Activated T-helper 1 cell treated with anti-CD3 and anti-CD28 coated beads, Interleukin-12 subunit alpha, Interleukin-12 subunit beta, Interleukin-2, Interleukin-4 antibody, amounts not matched to agents 30 ng/mL and 10 ng/mL and 1 ng/mL, durations not matched to agents 14 hours and 24 hours and 36 hours (primary cell): ENCODE results near the gene ELOVL3. TPM values are rescaled to one million over a fixed set of nuclear protein-coding genes. Genes with fewer than 3 reads are reported as not detected.

Experiments used
- DNase-seq: peaks from one replicate; pipeline ENCODE4 v3.0.0; 2021; ENCODE audit warnings: low spot score
- H3K27ac Mint-ChIP-seq: one replicate; pipeline ENCODE4 v1.8.0; 2021; ENCODE audit warnings: mild to moderate bottlenecking, mixed read lengths
- H3K27me3 Mint-ChIP-seq: one replicate; pipeline ENCODE4 v1.8.0; 2022; ENCODE audit warnings: mild to moderate bottlenecking, moderate library complexity, mixed read lengths; ENCODE audit not compliant: insufficient read depth
- H3K36me3 Mint-ChIP-seq: one replicate; pipeline ENCODE4 v1.8.0; 2021; ENCODE audit warnings: low read depth, mixed read lengths
- H3K4me1 Mint-ChIP-seq: one replicate; pipeline ENCODE4 v1.8.0; 2021; ENCODE audit warnings: low read depth, mixed read lengths
- H3K4me3 Mint-ChIP-seq: one replicate; pipeline ENCODE4 v1.8.0; 2021; ENCODE audit warnings: mild to moderate bottlenecking, moderate library complexity, mixed read lengths
- H3K9me3 Mint-ChIP-seq: one replicate; pipeline ENCODE4 v1.8.0; 2021; ENCODE audit warnings: mixed read lengths
- intact Hi-C: fragments of 100-400 bp; cut with micrococcal nuclease; formaldehyde crosslinking; loops from one replicate; pipeline ENCODE4 v1.15.1; 2024
- total RNA-seq: library from RNA; stranded (reverse); gene quantifications from 2 replicates; pipeline ENCODE4 v1.2.3, GENCODE V29; 2022

The ELOVL3 gene
- total RNA-seq, 1 donor from 2014 or later: 0.18 TPM

DNA sequence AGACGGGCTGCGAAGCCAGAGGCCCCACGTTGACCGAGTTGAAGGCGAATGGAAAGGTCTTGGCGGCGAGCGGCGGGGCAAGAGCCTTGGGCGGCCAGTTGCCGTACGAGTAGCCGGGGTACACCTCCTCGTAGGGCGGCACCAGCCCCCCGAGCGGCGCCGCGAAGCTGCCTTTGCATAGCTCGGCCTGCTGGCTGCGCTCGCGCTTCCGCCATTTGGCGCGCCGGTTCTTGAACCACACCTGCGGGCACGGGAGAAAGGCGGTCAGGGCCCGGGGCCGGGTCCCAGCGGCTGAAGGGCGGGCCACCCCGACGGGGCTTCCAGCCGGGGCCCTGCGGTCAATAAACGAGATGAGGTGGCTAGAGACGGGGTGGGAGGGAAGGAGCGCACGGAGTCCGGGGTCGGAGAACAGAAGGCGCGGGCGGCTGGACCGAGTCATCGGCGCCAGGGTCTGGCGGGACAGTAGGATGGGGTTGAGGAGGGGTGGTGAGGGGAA lies 4.8 kb downstream of the ELOVL3 start:
- Mint-ChIP-seq H3K36me3 (no peaks in the 10 kb centered on the region), H3K27me3 (peaks cover 59% of the 10 kb centered on the region), H3K9me3 (no peaks in the 10 kb centered on the region), H3K4me1 (peaks cover 17% of the 10 kb centered on the region), H3K4me3 (peak overlapping the region; percentile 68), H3K27ac (no peak overlapping the region)
- intact Hi-C loops: loop anchor here (1.0 kb wide), 6 partner anchors 10 to 248 kb away; partner anchors contain the start of genes GBF1 and PITX3
- DNase-seq: peak; percentile 39

- H3K27ac Mint-ChIP-seq: no peak overlapping the region
- H3K9me3 Mint-ChIP-seq: no peaks in the 10 kb centered on the region
- peak overlapping the region; percentile 68 for H3K4me3 Mint-ChIP-seq
- intact Hi-C loops: loop anchor here (1.0 kb wide), 5 partner anchors 10 to 248 kb away; partner anchors contain the start of genes GBF1 and PITX3
- H3K4me1 Mint-ChIP-seq: peaks cover 10% of the 10 kb centered on the region
- H3K36me3 Mint-ChIP-seq: no peaks in the 10 kb centered on the region
- H3K27me3 Mint-ChIP-seq: peaks cover 58% of the 10 kb centered on the region
- peak; percentile 65 for DNase-seq
Measured at GRCh38 chr10:102231357-102232318, 5.5 kb downstream of the ELOVL3 start.

GRCh38 chr10:102233997-102234396 lies 7.9 kb downstream of the ELOVL3 start:
- no peak overlapping the region for H3K27ac Mint-ChIP-seq
- H3K36me3 Mint-ChIP-seq: no peaks in the 10 kb centered on the region
- H3K4me1 Mint-ChIP-seq: peaks cover 10% of the 10 kb centered on the region
- peaks cover 55% of the 10 kb centered on the region for H3K27me3 Mint-ChIP-seq
- no peak for DNase-seq
- no peaks in the 10 kb centered on the region for H3K9me3 Mint-ChIP-seq
- intact Hi-C loops: no loop called here
- H3K4me3 Mint-ChIP-seq: no peak overlapping the region

GRCh38 chr10:102234888-102235597 lies 8.9 kb downstream of the ELOVL3 start:
- no peak overlapping the region for H3K27ac Mint-ChIP-seq
- H3K27me3 Mint-ChIP-seq: peaks cover 55% of the 10 kb centered on the region
- DNase-seq: no peak
- H3K4me1 Mint-ChIP-seq: peaks cover 4% of the 10 kb centered on the region
- H3K4me3 Mint-ChIP-seq: no peak overlapping the region
- H3K9me3 Mint-ChIP-seq: no peaks in the 10 kb centered on the region
- intact Hi-C loops: no loop called here
- H3K36me3 Mint-ChIP-seq: no peaks in the 10 kb centered on the region

GRCh38 chr10:102235598-102235920 lies 9.5 kb downstream of the ELOVL3 start:
- Mint-ChIP-seq H3K4me1 (no peaks in the 10 kb centered on the region), H3K4me3 (no peak overlapping the region), H3K27ac (no peak overlapping the region), H3K27me3 (peaks cover 55% of the 10 kb centered on the region), H3K9me3 (no peaks in the 10 kb centered on the region), H3K36me3 (no peaks in the 10 kb centered on the region)
- no peak for DNase-seq
- intact Hi-C loops: no loop called here

DNA sequence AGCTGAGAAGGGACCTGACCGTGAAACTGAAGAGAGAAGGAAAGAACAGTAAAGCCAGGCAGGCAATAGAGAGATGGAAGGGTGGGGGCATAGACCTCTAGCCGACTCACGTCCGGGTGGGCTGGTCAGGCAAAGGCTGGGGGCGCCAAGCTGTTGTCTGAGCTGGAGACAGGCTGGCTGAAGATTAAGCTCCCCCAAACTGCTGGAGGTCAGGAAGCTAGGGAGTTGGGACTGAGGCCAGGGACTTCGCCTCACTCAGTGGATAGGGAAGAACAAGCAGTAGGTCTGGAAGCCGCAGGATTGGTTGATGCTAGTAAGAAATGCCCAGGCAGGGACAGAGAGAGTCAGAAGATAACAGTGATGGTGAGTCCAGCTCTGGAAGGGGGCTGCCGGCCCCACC lies 9.9 kb downstream of the ELOVL3 start:
- intact Hi-C loops: no loop called here
- H3K4me1 Mint-ChIP-seq: no peaks in the 10 kb centered on the region
- H3K36me3 Mint-ChIP-seq: no peaks in the 10 kb centered on the region
- no peaks in the 10 kb centered on the region for H3K9me3 Mint-ChIP-seq
- H3K27ac Mint-ChIP-seq: no peak overlapping the region
- peaks cover 54% of the 10 kb centered on the region for H3K27me3 Mint-ChIP-seq
- H3K4me3 Mint-ChIP-seq: no peak overlapping the region
- DNase-seq: no peak

- no peak for DNase-seq
- H3K27ac Mint-ChIP-seq: no peak overlapping the region
- H3K27me3 Mint-ChIP-seq: peaks cover 51% of the 10 kb centered on the region
- no peak overlapping the region for H3K4me3 Mint-ChIP-seq
- intact Hi-C loops: no loop called here
- no peaks in the 10 kb centered on the region for H3K36me3 Mint-ChIP-seq
- H3K9me3 Mint-ChIP-seq: no peaks in the 10 kb centered on the region
- peaks cover 7% of the 10 kb centered on the region for H3K4me1 Mint-ChIP-seq
Measured at GRCh38 chr10:102237711-102238252, 11.7 kb downstream of the ELOVL3 start.

GRCh38 chr10:102240467-102241031 lies 14.4 kb downstream of the ELOVL3 start:
- Mint-ChIP-seq H3K4me1 (peaks cover 16% of the 10 kb centered on the region), H3K27ac (no peak overlapping the region), H3K9me3 (no peaks in the 10 kb centered on the region), H3K27me3 (peaks cover 43% of the 10 kb centered on the region), H3K4me3 (peak overlapping the region; percentile 27), H3K36me3 (no peaks in the 10 kb centered on the region)
- no peak for DNase-seq
- intact Hi-C loops: loop anchor here (1.0 to 10.0 kb wide), 7 partner anchors 9 to 474 kb away; partner anchors contain the start of genes ACTR1A, ARL3, ELOVL3 and NOLC1

- intact Hi-C loops: loop anchor here (1.0 to 10.0 kb wide), 7 partner anchors 10 to 474 kb away; partner anchors contain the start of genes ACTR1A, ARL3, ELOVL3 and NOLC1
Measured at GRCh38 chr10:102241032-102241443, 14.9 kb downstream of the ELOVL3 start.

GRCh38 chr10:102241444-102242117 lies 15.5 kb downstream of the ELOVL3 start, which contains the start of gene PITX3:
Gene PITX3 (minus strand): TSS chr10:102241512. CDS start chr10:102232080, 9,432 bp downstream.
- peak; percentile 93 for DNase-seq
- H3K36me3 Mint-ChIP-seq: peaks cover 4% of the 10 kb centered on the region
- peak within 1 kb of the TSS; percentile 25 for H3K27ac Mint-ChIP-seq
- no peaks in the 10 kb centered on the region for H3K9me3 Mint-ChIP-seq
- H3K4me3 Mint-ChIP-seq: peak within 1 kb of the TSS; percentile 78
- peaks cover 38% of the 10 kb centered on the region for H3K27me3 Mint-ChIP-seq
- H3K4me1 Mint-ChIP-seq: peaks cover 21% of the 10 kb centered on the region
- intact Hi-C loops: loop anchor here (1.0 to 10.0 kb wide), 7 partner anchors 10 to 473 kb away; partner anchors contain the start of genes ACTR1A, ARL3, ELOVL3 and NOLC1

More at GRCh38 chr10:102241032-102241443, 14.9 kb downstream of the ELOVL3 start:
- peak overlapping the region; percentile 60 for H3K4me3 Mint-ChIP-seq
- H3K4me1 Mint-ChIP-seq: peaks cover 16% of the 10 kb centered on the region
- no peaks in the 10 kb centered on the region for H3K9me3 Mint-ChIP-seq
- peaks cover 39% of the 10 kb centered on the region for H3K27me3 Mint-ChIP-seq
- H3K27ac Mint-ChIP-seq: no peak overlapping the region
- no peak for DNase-seq
- H3K36me3 Mint-ChIP-seq: no peaks in the 10 kb centered on the region

DNA sequence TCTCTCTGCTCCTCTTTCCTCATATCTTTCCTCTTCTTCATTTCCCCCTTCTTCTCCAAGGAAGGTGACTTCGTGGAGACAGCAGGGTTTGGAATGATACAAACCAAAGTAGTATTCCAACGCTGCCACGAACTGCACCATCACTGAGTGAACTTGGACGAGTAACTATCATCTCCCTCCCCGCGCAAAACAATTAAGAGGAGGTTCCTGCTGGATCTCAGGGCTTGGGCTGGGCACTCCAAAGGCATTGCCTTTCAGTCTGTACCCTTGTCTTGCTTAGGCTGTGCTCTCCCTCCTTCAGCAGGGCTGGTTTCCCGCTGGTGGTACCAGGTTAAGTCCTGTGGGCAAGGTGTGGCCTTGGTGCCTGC lies 16.0 kb downstream of the ELOVL3 start:
- H3K4me1 Mint-ChIP-seq: peaks cover 26% of the 10 kb centered on the region
- no peaks in the 10 kb centered on the region for H3K9me3 Mint-ChIP-seq
- H3K27me3 Mint-ChIP-seq: peaks cover 34% of the 10 kb centered on the region
- no peak for DNase-seq
- peaks cover 5% of the 10 kb centered on the region for H3K36me3 Mint-ChIP-seq
- peak overlapping the region; percentile 1 for H3K27ac Mint-ChIP-seq
- peak overlapping the region; percentile 78 for H3K4me3 Mint-ChIP-seq
- intact Hi-C loops: loop anchor here (10.0 kb wide), 1 partner anchor 473 kb away; the partner anchor contains the start of genes ARL3 and SFXN2
